ENCODE data around the gene LTBP1. TPM values are rescaled to one million over a fixed set of nuclear protein-coding genes. Genes with fewer than 3 reads are reported as not detected.

LTBP1 gene
- total and polyA plus RNA-seq, 4 donors, result 5.8 to 57.6 (median 10.2) TPM

GRCh38 chr2:33116799-33117198 lies 170.0 kb downstream of the LTBP1 start:
- H3K4me1 ChIP-seq (ENCODE audit: control insufficient read depth in 4 of 4, insufficient read depth in 4 of 4, low read length in 3 of 4), result no peaks in the 10 kb centered on the region
- 91% methylated on average over 4 of the region's 4 CpGs for WGBS
- no peaks in the 10 kb centered on the region for H3K9me3 ChIP-seq (ENCODE audit: control insufficient read depth in 4 of 4, low read length in 3 of 4)
- no peak overlapping the region for H3K9ac ChIP-seq (ENCODE audit: low read depth in 1 of 2, low read length in 2 of 2)
- H3K36me3 ChIP-seq (ENCODE audit: control insufficient read depth in 4 of 4, insufficient read depth in 3 of 4, low read depth in 1 of 4, low read length in 3 of 4), result peaks cover 0 to 2% (median 0%) of the 10 kb centered on the region in 4 donors
- H3K27ac ChIP-seq (ENCODE audit: low read depth in 1 of 2, low read length in 2 of 2), result no peak overlapping the region
- DNase-seq (ENCODE audit: low spot score), result no peak
- TF ChIP-seq HNF4G (IDR thresholded peaks at IDR 0.05), result no peak
- no peak for TF ChIP-seq FOXA2 (IDR thresholded peaks at IDR 0.05)
- TF ChIP-seq SP1 (IDR thresholded peaks at IDR 0.05), result no peak
- no peak for TF ChIP-seq RAD21 (IDR thresholded peaks at IDR 0.05)
- no peak overlapping the region for H3K4me3 ChIP-seq (ENCODE audit: low read depth in 1 of 3, low read length in 3 of 3)
- H3K27me3 ChIP-seq (ENCODE audit: control insufficient read depth in 4 of 4, insufficient read depth in 4 of 4, low read length in 3 of 4), result no peaks in the 10 kb centered on the region

GRCh38 chr2:33118651-33119050 lies 171.9 kb downstream of the LTBP1 start:
- 89% methylated on average over 6 of the region's 6 CpGs for WGBS
- no peaks in the 10 kb centered on the region for H3K27me3 ChIP-seq (ENCODE audit: control insufficient read depth in 4 of 4, insufficient read depth in 4 of 4, low read length in 3 of 4)
- DNase-seq (ENCODE audit: low spot score), result no peak

More at GRCh38 chr2:33118651-33119050, 171.9 kb downstream of the LTBP1 start:
- TF ChIP-seq GABPA (IDR thresholded peaks at IDR 0.05 in 1 of 2, conservative IDR thresholded peaks at IDR 0.05 in 1 of 2) (no peak), REST (IDR thresholded peaks at IDR 0.05) (no peak), FOXA1 (IDR thresholded peaks at IDR 0.05) (no peak), ATF3 (IDR thresholded peaks at IDR 0.05) (no peak), ZBTB33 (IDR thresholded peaks at IDR 0.05) (no peak), FOXA2 (IDR thresholded peaks at IDR 0.05) (no peak), RXRA (IDR thresholded peaks at IDR 0.05) (no peak), MAX (IDR thresholded peaks at IDR 0.05) (no peak), HNF4G (IDR thresholded peaks at IDR 0.05) (no peak), TAF1 (conservative IDR thresholded peaks at IDR 0.05) (no peak), CTCF (IDR thresholded peaks at IDR 0.05; ENCODE audit: low read depth, low read length, missing input control) (no peak), JUND (IDR thresholded peaks at IDR 0.05) (no peak), SP1 (IDR thresholded peaks at IDR 0.05) (no peak), NR2F2 (IDR thresholded peaks at IDR 0.05) (no peak), RAD21 (IDR thresholded peaks at IDR 0.05) (no peak), HNF4A (conservative IDR thresholded peaks at IDR 0.05) (no peak), EGR1 (IDR thresholded peaks at IDR 0.05; ENCODE audit: low read depth in 2 of 2) (no peak), YY1 (IDR thresholded peaks at IDR 0.05) (no peak)
- no peak overlapping the region for H3K9ac ChIP-seq (ENCODE audit: low read depth in 1 of 2, low read length in 2 of 2)
- H3K4me1 ChIP-seq (ENCODE audit: control insufficient read depth in 4 of 4, insufficient read depth in 4 of 4, low read length in 3 of 4), result no peaks in the 10 kb centered on the region
- peaks cover 0 to 3% (median under 1%) of the 10 kb centered on the region in 4 donors for H3K36me3 ChIP-seq (ENCODE audit: control insufficient read depth in 4 of 4, insufficient read depth in 3 of 4, low read depth in 1 of 4, low read length in 3 of 4)
- no peak overlapping the region for H3K27ac ChIP-seq (ENCODE audit: low read depth in 1 of 2, low read length in 2 of 2)
- no peak overlapping the region for H3K4me3 ChIP-seq (ENCODE audit: low read depth in 1 of 3, low read length in 3 of 3)
- H3K9me3 ChIP-seq (ENCODE audit: control insufficient read depth in 4 of 4, low read length in 3 of 4), result no peaks in the 10 kb centered on the region

Measured in liver (tissue), 9 donors.